MM.1S (cell line): Measurements from ENCODE around the gene MAS1.

ENCODE experiments used
- DNase-seq: peaks from one replicate; pipeline ENCODE4 v3.0.0-alpha.2; 2015
- H2AFZ ChIP-seq: fragments of 300-600 bp; sonication (generic); 2 replicates; pipeline ENCODE4 v1.6.0; 2016; ENCODE audit warnings: antibody characterized with exemption, low read length
- H3F3A ChIP-seq: fragments of 300-600 bp; sonication (generic); 2 replicates; pipeline ENCODE4 v1.6.1; 2016; ENCODE audit warnings: mild to moderate bottlenecking, antibody characterized with exemption, low read length, moderate library complexity, mixed read lengths; ENCODE audit not compliant: insufficient read depth
- H3K27ac ChIP-seq: fragments of 300-600 bp; sonication (generic); 2 replicates; pipeline ENCODE4 v1.5.1; 2016; ENCODE audit warnings: mild to moderate bottlenecking, low read length
- H3K27me3 ChIP-seq: fragments of 300-600 bp; sonication (generic); replicated peaks from 2 replicates; pipeline ENCODE4 v1.6.0; 2016; ENCODE audit warnings: low read length; ENCODE audit not compliant: insufficient read depth
- H3K36me3 ChIP-seq: fragments of 300-600 bp; sonication (generic); replicated peaks from 2 replicates; pipeline ENCODE4 v1.6.1; 2016; ENCODE audit warnings: mild to moderate bottlenecking, low read length, mixed read lengths; ENCODE audit not compliant: insufficient read depth
- H3K4me1 ChIP-seq: fragments of 300-600 bp; sonication (generic); 2 replicates; pipeline ENCODE4 v1.6.1; 2016; ENCODE audit warnings: low read length, mixed read lengths
- H3K4me2 ChIP-seq: fragments of 300-600 bp; sonication (generic); 2 replicates; pipeline ENCODE4 v1.6.0; 2016; ENCODE audit warnings: low read depth, low read length
- H3K4me3 ChIP-seq: fragments of 300-600 bp; sonication (generic); 2 replicates; pipeline ENCODE4 v1.5.1; 2016; ENCODE audit warnings: low read length, mixed read lengths
- H3K79me2 ChIP-seq: fragments of 300-600 bp; sonication (generic); 2 replicates; pipeline ENCODE4 v1.6.1; 2016; ENCODE audit warnings: mixed run types, low read length, mixed read lengths
- H3K9ac ChIP-seq: fragments of 300-600 bp; sonication (generic); 2 replicates; pipeline ENCODE4 v1.6.1; 2016; ENCODE audit warnings: low read length, mixed read lengths
- H3K9me2 ChIP-seq: fragments of 300-600 bp; sonication (generic); replicated peaks from 2 replicates; pipeline ENCODE4 v1.6.1; 2016; ENCODE audit warnings: mild to moderate bottlenecking, low read length, mixed read lengths; ENCODE audit not compliant: insufficient read depth
- H3K9me3 ChIP-seq: fragments of 300-600 bp; sonication (generic); replicated peaks from 2 replicates; pipeline ENCODE4 v1.6.1; 2016; ENCODE audit warnings: mild to moderate bottlenecking, low read length, mixed read lengths; ENCODE audit not compliant: insufficient read depth
- H4K20me1 ChIP-seq: fragments of 300-600 bp; sonication (generic); 2 replicates; pipeline ENCODE4 v1.6.1; 2016; ENCODE audit warnings: mild to moderate bottlenecking, low read length, moderate library complexity, mixed read lengths; ENCODE audit not compliant: insufficient read depth
- CTCF ChIP-seq: fragments of 300-600 bp; sonication (generic); IDR thresholded peaks from 2 replicates; pipeline ENCODE4 v1.5.1; 2016; ENCODE audit warnings: antibody characterized with exemption, low read length, mixed read lengths
- EZH2 ChIP-seq: fragments of 300-600 bp; sonication (generic); optimal IDR thresholded peaks from 2 replicates; pipeline ENCODE3; 2017; ENCODE audit warnings: low read depth, mild to moderate bottlenecking, antibody characterized with exemption, low read length, mixed read lengths
- EZH2phosphoT487 ChIP-seq: fragments of 300-600 bp; sonication (generic); IDR thresholded peaks from 2 replicates; pipeline ENCODE4 v1.6.1; 2018; ENCODE audit warnings: antibody characterized with exemption, low read length

MAS1 gene

GRCh38 chr6:159852877-159853276 is 37.9 kb upstream of the MAS1 start:
- peak; percentile 16 for TF ChIP-seq CTCF
- no peak for TF ChIP-seq EZH2
- no peak for TF ChIP-seq EZH2phosphoT487
- Histone ChIP-seq H3K79me2 (no peaks in the 10 kb centered on the region), H3K27me3 (no peaks in the 10 kb centered on the region), H3K9me3 (no peaks in the 10 kb centered on the region), H3K4me1 (no peaks in the 10 kb centered on the region), H3K4me2 (no peak overlapping the region), H4K20me1 (no peaks in the 10 kb centered on the region), H3K9ac (no peak overlapping the region), H3K9me2 (no peaks in the 10 kb centered on the region), H2AFZ (no peak overlapping the region), H3F3A (no peaks in the 10 kb centered on the region), H3K4me3 (no peak overlapping the region), H3K36me3 (no peaks in the 10 kb centered on the region), H3K27ac (no peak overlapping the region)
- DNase-seq, result peak; percentile 7

DNA sequence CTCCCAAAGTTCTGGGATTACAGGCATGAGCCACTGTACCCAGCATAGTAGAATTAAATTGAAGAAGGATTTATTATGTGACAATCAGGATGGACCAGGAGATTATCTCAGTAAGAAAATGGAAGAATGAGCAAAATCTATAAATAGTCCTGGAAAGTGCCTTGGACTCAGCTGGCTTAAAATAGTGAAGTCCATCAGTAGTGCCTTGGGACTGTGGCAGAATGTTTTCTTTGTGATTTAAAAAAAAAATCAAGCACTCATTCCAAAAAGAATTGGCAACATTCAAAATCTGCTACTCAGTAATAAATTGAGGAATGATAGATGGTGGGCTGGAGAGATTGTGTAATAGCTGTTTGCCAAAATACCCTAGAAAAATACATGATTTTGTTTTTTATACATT is 37.0 kb upstream of the MAS1 start:
- Histone ChIP-seq H2AFZ (no peak overlapping the region), H3K27me3 (no peaks in the 10 kb centered on the region), H3K4me3 (no peak overlapping the region), H3K79me2 (no peaks in the 10 kb centered on the region), H3K9me2 (no peaks in the 10 kb centered on the region), H3F3A (no peaks in the 10 kb centered on the region), H3K4me1 (no peaks in the 10 kb centered on the region), H3K9ac (no peak overlapping the region), H3K27ac (no peak overlapping the region), H3K4me2 (no peak overlapping the region), H3K36me3 (no peaks in the 10 kb centered on the region), H4K20me1 (no peaks in the 10 kb centered on the region), H3K9me3 (no peaks in the 10 kb centered on the region)
- DNase-seq, result no peak
- TF ChIP-seq CTCF, result no peak
- TF ChIP-seq EZH2phosphoT487, result no peak

- no peak overlapping the region for H3K4me3 ChIP-seq
- no peaks in the 10 kb centered on the region for H3K9me3 ChIP-seq
- H3K36me3 ChIP-seq, result no peaks in the 10 kb centered on the region
- H4K20me1 ChIP-seq, result no peaks in the 10 kb centered on the region
- TF ChIP-seq EZH2 (no peak), CTCF (no peak), EZH2phosphoT487 (no peak)
- H3K9me2 ChIP-seq, result no peaks in the 10 kb centered on the region
- no peak overlapping the region for H3K27ac ChIP-seq
- no peak overlapping the region for H3K4me2 ChIP-seq
- no peak for DNase-seq
- no peaks in the 10 kb centered on the region for H3K79me2 ChIP-seq
- no peak overlapping the region for H3K9ac ChIP-seq
- H3K4me1 ChIP-seq, result no peaks in the 10 kb centered on the region
- no peaks in the 10 kb centered on the region for H3F3A ChIP-seq
- no peaks in the 10 kb centered on the region for H3K27me3 ChIP-seq
- H2AFZ ChIP-seq, result no peak overlapping the region
These were observed 35.8 kb upstream of the MAS1 start for GRCh38 chr6:159854959-159855358.

GRCh38 chr6:159858259-159858658 is 32.5 kb upstream of the MAS1 start:
- Histone ChIP-seq H3K4me3 (no peak overlapping the region), H3K27me3 (no peaks in the 10 kb centered on the region), H3F3A (no peaks in the 10 kb centered on the region), H3K9me3 (no peaks in the 10 kb centered on the region), H3K9ac (no peak overlapping the region), H3K27ac (no peak overlapping the region), H2AFZ (no peak overlapping the region), H3K4me2 (no peak overlapping the region), H3K36me3 (no peaks in the 10 kb centered on the region), H3K9me2 (no peaks in the 10 kb centered on the region), H3K4me1 (no peaks in the 10 kb centered on the region), H3K79me2 (no peaks in the 10 kb centered on the region), H4K20me1 (no peaks in the 10 kb centered on the region)
- TF ChIP-seq CTCF (no peak), EZH2 (no peak), EZH2phosphoT487 (no peak)
- DNase-seq, result no peak
